Measurements from ENCODE around the gene PKIB.

Gene PKIB

GRCh38 chr6:122751326-122751725 is 141.1 kb downstream of the PKIB start:
- DNase-seq, result no peak

DNA sequence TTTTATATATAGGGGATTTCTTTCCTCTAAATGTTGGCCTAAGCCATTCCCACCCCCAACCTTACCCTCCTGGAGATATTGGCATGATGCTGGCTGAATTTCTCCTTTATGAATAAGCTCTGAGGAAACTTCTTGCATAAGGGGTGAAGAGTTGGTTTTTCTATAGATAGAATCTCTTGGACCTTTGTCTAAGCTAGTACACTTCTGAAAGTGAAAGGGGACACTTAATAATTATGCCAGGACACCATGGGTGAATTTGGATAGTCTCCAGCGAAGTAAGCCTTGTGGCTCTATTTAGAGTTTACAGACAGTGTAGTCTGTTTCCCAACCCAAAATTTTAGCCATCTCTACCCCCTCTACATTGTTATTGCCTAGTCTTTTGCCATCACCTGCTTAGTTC is 142.3 kb downstream of the PKIB start:
- no peak for DNase-seq

GRCh38 chr6:122753000-122753687 is 142.9 kb downstream of the PKIB start:
- peak; percentile 24 for DNase-seq

DNA sequence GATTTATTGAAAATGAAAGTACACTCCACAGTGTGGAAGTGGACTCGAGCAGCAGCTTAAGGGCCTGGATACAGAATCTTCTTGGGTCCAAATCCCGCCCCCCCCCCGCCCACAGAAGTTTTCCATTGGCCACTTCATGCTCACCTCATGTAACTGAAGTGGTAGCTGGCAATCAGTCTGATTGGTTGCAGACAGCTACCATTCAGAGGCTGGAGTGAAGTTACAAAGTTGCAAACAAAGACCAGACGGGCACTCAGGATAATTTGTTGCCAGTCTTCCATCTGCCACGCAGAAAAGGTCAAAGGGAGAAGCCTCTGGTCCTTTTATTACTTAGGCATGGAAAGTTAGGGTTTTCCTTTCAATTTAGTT is 143.5 kb downstream of the PKIB start:
- no peak for DNase-seq

DNA sequence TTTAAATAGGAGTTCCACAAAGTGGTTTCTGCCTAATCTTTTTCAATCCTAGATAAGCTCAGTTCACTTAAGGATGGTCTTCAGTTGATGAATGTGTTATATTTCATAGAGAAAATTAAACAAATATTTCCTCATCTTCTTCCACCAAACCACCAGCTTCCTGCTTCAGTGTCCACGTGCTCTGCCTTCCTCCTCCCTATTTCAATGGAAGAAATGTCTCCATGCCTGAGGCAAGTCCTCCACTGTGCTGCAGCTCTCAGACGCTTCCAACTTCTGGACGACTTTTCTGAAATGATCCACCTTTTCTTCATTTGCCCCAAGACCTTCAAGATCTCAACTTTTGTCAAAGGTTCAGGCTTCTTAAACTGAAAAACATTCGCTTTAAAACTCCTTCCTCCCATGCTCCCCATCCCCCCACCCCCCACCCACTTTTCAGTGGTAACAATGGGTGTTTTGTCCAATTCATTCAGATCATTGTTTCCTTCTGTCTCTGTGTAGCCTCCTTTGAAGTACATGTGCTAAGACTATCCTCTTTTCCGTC is 144.1 kb downstream of the PKIB start:
- no peak for DNase-seq

- DNase-seq, result no peak
Observed at GRCh38 chr6:122755901-122756300, 145.7 kb downstream of the PKIB start.

GRCh38 chr6:122758927-122759334 is 148.7 kb downstream of the PKIB start:
- no peak for DNase-seq

GRCh38 chr6:122760330-122760729 is 150.1 kb downstream of the PKIB start:
- DNase-seq, result no peak

- no peak for DNase-seq
Observed at GRCh38 chr6:122766256-122766655, 156.1 kb downstream of the PKIB start.

DNA sequence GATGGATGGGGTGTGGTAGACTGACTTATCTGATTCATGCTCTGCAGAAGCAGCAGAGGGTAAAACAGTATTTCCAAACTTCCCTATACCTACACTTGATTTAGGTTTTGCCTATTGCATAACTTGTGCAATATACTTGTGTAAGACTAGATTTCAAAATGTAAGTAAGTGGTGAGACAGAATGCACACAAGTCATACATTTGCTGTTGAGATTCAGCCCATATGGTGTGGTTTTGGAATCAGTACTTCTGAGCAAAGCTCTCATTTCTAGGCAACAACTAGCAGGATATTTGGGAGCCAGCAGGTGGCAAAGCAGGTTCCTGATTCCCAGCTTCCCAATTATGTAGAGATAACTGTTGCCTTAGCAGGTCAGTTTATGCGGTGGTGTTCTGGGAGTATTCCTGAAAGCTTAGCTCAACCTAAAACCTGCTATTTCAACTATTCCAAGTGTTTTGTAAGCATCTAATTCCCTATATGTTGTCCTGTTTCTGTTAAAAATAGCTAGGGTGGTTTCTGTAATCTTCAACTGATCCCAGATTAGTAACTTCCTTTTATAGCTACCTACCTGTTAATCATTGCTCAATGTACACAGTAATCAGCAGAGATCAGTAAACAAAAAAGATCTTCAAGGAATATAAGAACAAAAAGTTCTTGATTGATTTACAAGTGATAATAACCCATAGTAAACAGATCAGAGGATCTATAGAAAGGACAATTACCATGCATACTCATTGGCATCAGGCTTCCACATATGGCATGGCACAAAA is 160.8 kb downstream of the PKIB start:
- peak; percentile 25 for DNase-seq

- DNase-seq, result no peak
Observed at GRCh38 chr6:122772724-122773415, 162.7 kb downstream of the PKIB start.
